Measurements from ENCODE around the gene WDR77.

The WDR77 gene

GRCh38 chr1:111463029-111463683, 14.1 kb upstream of the WDR77 start:
- TF ChIP-seq CTCF (conservative IDR thresholded peaks at IDR 0.05; ENCODE audit: low read length) (no peak), EZH2phosphoT487 (IDR thresholded peaks at IDR 0.05; ENCODE audit: borderline replicate concordance) (no peak)
- Histone ChIP-seq H3K9ac (ENCODE audit: low read depth, low read length, poor library complexity, severe bottlenecking) (no peak overlapping the region), H3K4me2 (ENCODE audit: low read depth, low read length, poor library complexity, severe bottlenecking) (no peak overlapping the region)

DNA sequence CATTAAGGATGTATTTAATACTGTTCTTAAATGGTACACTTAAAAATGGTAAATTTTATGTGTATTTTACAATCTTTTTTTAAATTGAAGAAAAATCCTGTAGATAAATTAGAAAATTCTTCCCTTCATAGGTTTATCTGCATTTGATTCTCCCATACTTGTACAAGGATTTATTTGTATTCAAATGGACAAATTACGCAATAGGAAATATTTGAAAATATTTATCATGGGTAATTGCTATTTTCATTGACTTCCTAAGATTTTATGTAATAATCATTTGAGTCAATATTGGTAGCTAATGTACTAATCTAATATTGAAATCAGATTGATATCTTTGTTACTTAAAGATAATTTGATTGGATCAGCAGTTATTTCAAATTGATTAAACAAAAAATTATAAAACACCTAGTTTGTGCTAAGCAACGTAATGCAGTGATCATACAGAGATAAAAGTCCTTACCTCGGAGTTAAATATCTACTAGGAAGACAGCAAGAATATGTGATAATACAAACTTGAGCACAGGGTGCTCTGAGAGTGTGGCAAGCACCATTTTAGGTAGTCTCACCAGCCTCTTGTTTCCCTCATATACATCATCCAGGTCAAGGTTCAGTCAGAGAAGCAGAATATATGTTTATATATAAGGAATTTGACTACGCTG, 13.4 kb upstream of the WDR77 start:
- Histone ChIP-seq H3K36me3 (ENCODE audit: insufficient read depth, low read length) (peaks cover 50% of the 10 kb centered on the region), H3K4me3 (ENCODE audit: low read length, poor library complexity, severe bottlenecking) (no peak overlapping the region), H4K20me1 (ENCODE audit: insufficient read depth, low read length, poor library complexity, severe bottlenecking) (no peaks in the 10 kb centered on the region), H3K27me3 (ENCODE audit: insufficient read depth, low read length, poor library complexity, severe bottlenecking) (no peaks in the 10 kb centered on the region), H3K4me2 (ENCODE audit: low read depth, low read length, poor library complexity, severe bottlenecking) (no peak overlapping the region), H3K9ac (ENCODE audit: low read depth, low read length, poor library complexity, severe bottlenecking) (no peak overlapping the region), H3F3A (ENCODE audit: low read depth) (no peaks in the 10 kb centered on the region), H2AFZ (ENCODE audit: low read length) (no peak overlapping the region), H3K4me1 (ENCODE audit: insufficient read depth, low read length, poor library complexity, severe bottlenecking) (peaks cover under 1% of the 10 kb centered on the region), H3K79me2 (ENCODE audit: insufficient read depth, low read length) (peaks cover 6% of the 10 kb centered on the region; the same call in 1 of the 2 replicates), H3K9me2 (replicated peaks; ENCODE audit: low read depth, low read length) (no peaks in the 10 kb centered on the region), H3K9me3 (ENCODE audit: insufficient read depth, low read depth, low read length) (no peaks in the 10 kb centered on the region)
- TF ChIP-seq EZH2phosphoT487 (IDR thresholded peaks at IDR 0.05; ENCODE audit: borderline replicate concordance), result no peak
- TF ChIP-seq CTCF (conservative IDR thresholded peaks at IDR 0.05; ENCODE audit: low read length), result no peak

More at GRCh38 chr1:111463029-111463683, 14.1 kb upstream of the WDR77 start:
- Histone ChIP-seq H3K27me3 (ENCODE audit: insufficient read depth, low read length, poor library complexity, severe bottlenecking) (no peaks in the 10 kb centered on the region), H3K4me3 (ENCODE audit: low read length, poor library complexity, severe bottlenecking) (no peak overlapping the region), H3K79me2 (ENCODE audit: insufficient read depth, low read length) (peaks cover 5% of the 10 kb centered on the region; the same call in 1 of the 2 replicates), H3K9me3 (ENCODE audit: insufficient read depth, low read depth, low read length) (no peaks in the 10 kb centered on the region), H4K20me1 (ENCODE audit: insufficient read depth, low read length, poor library complexity, severe bottlenecking) (no peaks in the 10 kb centered on the region), H3K36me3 (ENCODE audit: insufficient read depth, low read length) (peaks cover 43% of the 10 kb centered on the region; the same call in 1 of the 2 replicates), H3K9me2 (replicated peaks; ENCODE audit: low read depth, low read length) (no peaks in the 10 kb centered on the region), H3K4me1 (ENCODE audit: insufficient read depth, low read length, poor library complexity, severe bottlenecking) (no peaks in the 10 kb centered on the region), H3F3A (ENCODE audit: low read depth) (no peaks in the 10 kb centered on the region), H2AFZ (ENCODE audit: low read length) (no peak overlapping the region)

DNA sequence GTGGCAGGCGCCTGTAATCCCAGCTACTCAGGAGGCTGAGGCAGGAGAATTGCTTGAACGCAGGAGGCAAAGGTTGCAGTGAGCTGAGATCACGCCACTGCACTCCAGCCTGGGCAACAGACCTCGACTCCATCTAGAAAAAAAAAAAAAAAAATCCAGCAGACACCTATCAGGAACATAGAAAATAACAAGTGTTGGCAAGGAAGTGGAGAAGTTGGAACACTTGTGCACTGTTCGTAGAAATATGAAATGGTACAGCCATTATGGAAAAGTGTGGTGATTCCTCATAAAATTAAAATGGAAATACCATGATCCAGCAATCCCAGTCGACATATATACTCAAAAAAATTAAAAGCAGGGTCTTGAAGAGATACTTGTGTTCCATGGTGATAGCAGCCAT, 12.7 kb upstream of the WDR77 start:
- no peaks in the 10 kb centered on the region for H3K9me3 ChIP-seq (ENCODE audit: insufficient read depth, low read depth, low read length)
- H3K4me3 ChIP-seq (ENCODE audit: low read length, poor library complexity, severe bottlenecking), result no peak overlapping the region
- no peak overlapping the region for H3K9ac ChIP-seq (ENCODE audit: low read depth, low read length, poor library complexity, severe bottlenecking)
- no peaks in the 10 kb centered on the region for H3K27me3 ChIP-seq (ENCODE audit: insufficient read depth, low read length, poor library complexity, severe bottlenecking)
- H3K36me3 ChIP-seq (ENCODE audit: insufficient read depth, low read length), result peaks cover 57% of the 10 kb centered on the region
- H3K9me2 ChIP-seq (replicated peaks; ENCODE audit: low read depth, low read length), result no peaks in the 10 kb centered on the region
- TF ChIP-seq EZH2phosphoT487 (IDR thresholded peaks at IDR 0.05; ENCODE audit: borderline replicate concordance), result no peak
- no peak for TF ChIP-seq CTCF (conservative IDR thresholded peaks at IDR 0.05; ENCODE audit: low read length)
- peaks cover 5% of the 10 kb centered on the region for H3K4me1 ChIP-seq (ENCODE audit: insufficient read depth, low read length, poor library complexity, severe bottlenecking)
- H4K20me1 ChIP-seq (ENCODE audit: insufficient read depth, low read length, poor library complexity, severe bottlenecking), result no peaks in the 10 kb centered on the region
- no peaks in the 10 kb centered on the region for H3F3A ChIP-seq (ENCODE audit: low read depth)
- H3K79me2 ChIP-seq (ENCODE audit: insufficient read depth, low read length), result peaks cover 6% of the 10 kb centered on the region; the same call in 1 of the 2 replicates
- no peak overlapping the region for H2AFZ ChIP-seq (ENCODE audit: low read length)
- no peak overlapping the region for H3K4me2 ChIP-seq (ENCODE audit: low read depth, low read length, poor library complexity, severe bottlenecking)
